HG03060 (cell line): ENCODE results near the gene IPCEF1.

Source experiments
- ATAC-seq: cut with Tn5 transposase; IDR thresholded peaks from one replicate; pipeline ENCODE4 v1.9.1; 2021; ENCODE audit warnings: low read depth, moderate number of reproducible peaks; ENCODE audit not compliant: unreplicated experiment

The IPCEF1 gene

GRCh38 chr6:154298297-154298696 lies 58.3 kb downstream of the IPCEF1 start:
- ATAC-seq = peak; percentile 49

GRCh38 chr6:154297721-154298120 lies 58.9 kb downstream of the IPCEF1 start:
- no peak for ATAC-seq

GRCh38 chr6:154297210-154297609 lies 59.4 kb downstream of the IPCEF1 start:
- no peak for ATAC-seq

- ATAC-seq = no peak
Observed at GRCh38 chr6:154295733-154296132, 60.9 kb downstream of the IPCEF1 start.

- ATAC-seq = no peak
Observed at GRCh38 chr6:154292855-154293519, 63.6 kb downstream of the IPCEF1 start.

GRCh38 chr6:154292066-154292465 lies 64.5 kb downstream of the IPCEF1 start:
- no peak for ATAC-seq

- ATAC-seq = no peak
Observed at GRCh38 chr6:154289818-154290508, 66.6 kb downstream of the IPCEF1 start.

GRCh38 chr6:154285826-154286225 lies 70.8 kb downstream of the IPCEF1 start:
- ATAC-seq = no peak

GRCh38 chr6:154284313-154284853 lies 72.2 kb downstream of the IPCEF1 start:
- no peak for ATAC-seq

GRCh38 chr6:154280521-154280920 lies 76.1 kb downstream of the IPCEF1 start:
- ATAC-seq = no peak

- no peak for ATAC-seq
Observed at GRCh38 chr6:154277629-154278017, 79.0 kb downstream of the IPCEF1 start.

GRCh38 chr6:154276810-154277628 lies 79.6 kb downstream of the IPCEF1 start:
- no peak for ATAC-seq

- ATAC-seq = no peak
Observed at GRCh38 chr6:154274168-154274567, 82.4 kb downstream of the IPCEF1 start.

- ATAC-seq = no peak
Observed at GRCh38 chr6:154268486-154268885, 88.1 kb downstream of the IPCEF1 start.

- ATAC-seq = no peak
Observed at GRCh38 chr6:154267508-154268106, 89.0 kb downstream of the IPCEF1 start.

GRCh38 chr6:154266560-154267099 lies 90.0 kb downstream of the IPCEF1 start:
- no peak for ATAC-seq

GRCh38 chr6:154261688-154262397 lies 94.8 kb downstream of the IPCEF1 start:
- no peak for ATAC-seq

- peak; percentile 76 for ATAC-seq
Observed at GRCh38 chr6:154258064-154258757, 98.4 kb downstream of the IPCEF1 start.

- ATAC-seq = no peak
Observed at GRCh38 chr6:154257067-154257466, 99.5 kb downstream of the IPCEF1 start.
